Loucy (cell line): ENCODE results near the gene NPAS1.

Source experiments
- H2AFZ ChIP-seq: fragments of 200-600 bp; sonication (generic); 2 replicates; pipeline ENCODE4 v1.6.0; 2016; ENCODE audit warnings: antibody characterized with exemption, mild to moderate bottlenecking, low read length, moderate library complexity
- H3F3A ChIP-seq: fragments of 200-600 bp; 2 replicates; pipeline ENCODE4 v1.6.0; 2016; ENCODE audit warnings: antibody characterized with exemption, low read depth, mild to moderate bottlenecking
- H3K27me3 ChIP-seq: fragments of 200-600 bp; sonication (generic); 2 replicates; pipeline ENCODE4 v1.6.1; 2014; ENCODE audit warnings: low read length, mild to moderate bottlenecking; ENCODE audit not compliant: insufficient read depth, poor library complexity, severe bottlenecking
- H3K36me3 ChIP-seq: fragments of 200-600 bp; sonication (generic); 2 replicates; pipeline ENCODE4 v1.6.1; 2016; ENCODE audit warnings: low read length; ENCODE audit not compliant: insufficient read depth
- H3K4me1 ChIP-seq: fragments of 200-600 bp; sonication (generic); 2 replicates; pipeline ENCODE4 v1.5.1; 2014; ENCODE audit warnings: low read length, mild to moderate bottlenecking; ENCODE audit not compliant: insufficient read depth, poor library complexity, severe bottlenecking
- H3K4me2 ChIP-seq: fragments of 200-600 bp; sonication (generic); 2 replicates; pipeline ENCODE4 v1.6.0; 2014; ENCODE audit warnings: antibody characterized with exemption, low read length, low read depth, mild to moderate bottlenecking; ENCODE audit not compliant: poor library complexity, severe bottlenecking
- H3K4me3 ChIP-seq: fragments of 200-600 bp; sonication (generic); 2 replicates; pipeline ENCODE4 v1.5.1; 2014; ENCODE audit warnings: low read length, mild to moderate bottlenecking, mixed read lengths; ENCODE audit not compliant: poor library complexity, severe bottlenecking
- H3K79me2 ChIP-seq: fragments of 200-600 bp; sonication (generic); 2 replicates; pipeline ENCODE4 v1.6.1; 2014; ENCODE audit warnings: low read length; ENCODE audit not compliant: insufficient read depth
- H3K9ac ChIP-seq: fragments of 200-600 bp; sonication (generic); 2 replicates; pipeline ENCODE4 v1.6.0; 2014; ENCODE audit warnings: mild to moderate bottlenecking, low read depth, low read length, moderate library complexity; ENCODE audit not compliant: poor library complexity, severe bottlenecking
- H3K9me2 ChIP-seq: fragments of 200-600 bp; sonication (generic); replicated peaks from 2 replicates; pipeline ENCODE4 v1.6.1; 2016; ENCODE audit warnings: low read depth, low read length, mixed read lengths
- H3K9me3 ChIP-seq: fragments of 200-600 bp; sonication (generic); 2 replicates; pipeline ENCODE4 v1.6.1; 2014; ENCODE audit warnings: mild to moderate bottlenecking, antibody characterized with exemption, low read length, low read depth; ENCODE audit not compliant: insufficient read depth
- H4K20me1 ChIP-seq: fragments of 200-600 bp; sonication (generic); 2 replicates; pipeline ENCODE4 v1.6.0; 2014; ENCODE audit warnings: antibody characterized with exemption, low read length, mild to moderate bottlenecking; ENCODE audit not compliant: insufficient read depth, poor library complexity, severe bottlenecking
- EZH2phosphoT487 ChIP-seq: fragments of 200-600 bp; IDR thresholded peaks from 2 replicates; pipeline ENCODE4 v1.6.1; 2018; ENCODE audit warnings: antibody characterized with exemption, mild to moderate bottlenecking, moderate library complexity, borderline replicate concordance
- TF ChIP-seq, protein P1 (sequence below): fragments of 200-600 bp; sonication (generic); conservative IDR thresholded peaks from 2 replicates; pipeline ENCODE4 v1.5.1; 2014; ENCODE audit warnings: mild to moderate bottlenecking, antibody characterized with exemption, low read length

The NPAS1 gene

DNA sequence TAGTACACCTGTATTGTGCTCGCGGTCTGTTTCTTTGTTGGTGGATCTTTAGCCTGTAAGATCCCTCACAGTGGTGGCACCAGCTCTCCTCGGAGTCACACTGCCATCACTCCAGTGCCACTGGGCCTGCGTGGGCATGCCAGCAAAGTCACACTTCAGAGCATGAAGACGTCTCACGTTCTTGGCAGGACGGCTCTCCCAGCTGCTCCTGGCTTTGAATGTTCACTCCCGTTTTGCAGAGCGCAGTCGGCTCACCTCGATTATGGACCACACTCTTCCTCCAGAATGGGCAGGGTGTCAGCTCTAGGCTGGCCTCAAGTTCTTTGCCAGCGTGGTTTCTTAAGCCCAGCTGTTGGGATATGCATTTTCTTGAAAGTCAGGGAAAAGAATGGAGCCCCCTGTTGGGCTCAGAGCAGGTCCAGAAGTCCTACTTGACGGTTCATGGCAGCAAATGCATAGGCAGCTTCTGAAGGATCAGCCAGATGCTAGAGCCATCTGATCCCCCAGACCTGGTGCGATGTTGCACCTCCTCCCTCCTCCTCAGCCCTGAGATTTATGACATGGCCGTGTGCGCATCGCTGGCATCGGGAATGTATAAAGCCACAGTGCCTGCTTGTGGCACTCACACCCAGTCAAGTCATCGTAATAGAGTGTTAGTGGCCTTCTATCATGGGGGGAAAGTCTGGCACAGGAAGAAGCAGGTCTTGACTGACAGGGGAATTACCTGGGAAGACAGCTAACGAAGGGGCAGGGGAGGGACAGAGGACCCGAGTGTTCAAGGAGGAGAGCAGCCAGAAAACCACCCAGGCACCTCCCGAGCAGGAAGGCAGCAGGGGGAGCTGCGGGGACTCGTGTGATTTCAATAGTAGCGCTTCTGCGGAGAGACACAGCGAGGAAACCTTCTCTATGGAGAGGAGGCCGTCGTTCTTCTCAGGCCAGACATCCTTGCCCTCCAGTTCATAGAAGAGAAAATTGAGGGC is 40.2 kb upstream of the NPAS1 start:
- H3K9me3 ChIP-seq = no peaks in the 10 kb centered on the region
- TF ChIP-seq EZH2phosphoT487 = no peak
- TF ChIP-seq, protein P1, sequence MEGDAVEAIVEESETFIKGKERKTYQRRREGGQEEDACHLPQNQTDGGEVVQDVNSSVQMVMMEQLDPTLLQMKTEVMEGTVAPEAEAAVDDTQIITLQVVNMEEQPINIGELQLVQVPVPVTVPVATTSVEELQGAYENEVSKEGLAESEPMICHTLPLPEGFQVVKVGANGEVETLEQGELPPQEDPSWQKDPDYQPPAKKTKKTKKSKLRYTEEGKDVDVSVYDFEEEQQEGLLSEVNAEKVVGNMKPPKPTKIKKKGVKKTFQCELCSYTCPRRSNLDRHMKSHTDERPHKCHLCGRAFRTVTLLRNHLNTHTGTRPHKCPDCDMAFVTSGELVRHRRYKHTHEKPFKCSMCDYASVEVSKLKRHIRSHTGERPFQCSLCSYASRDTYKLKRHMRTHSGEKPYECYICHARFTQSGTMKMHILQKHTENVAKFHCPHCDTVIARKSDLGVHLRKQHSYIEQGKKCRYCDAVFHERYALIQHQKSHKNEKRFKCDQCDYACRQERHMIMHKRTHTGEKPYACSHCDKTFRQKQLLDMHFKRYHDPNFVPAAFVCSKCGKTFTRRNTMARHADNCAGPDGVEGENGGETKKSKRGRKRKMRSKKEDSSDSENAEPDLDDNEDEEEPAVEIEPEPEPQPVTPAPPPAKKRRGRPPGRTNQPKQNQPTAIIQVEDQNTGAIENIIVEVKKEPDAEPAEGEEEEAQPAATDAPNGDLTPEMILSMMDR = no peak

DNA sequence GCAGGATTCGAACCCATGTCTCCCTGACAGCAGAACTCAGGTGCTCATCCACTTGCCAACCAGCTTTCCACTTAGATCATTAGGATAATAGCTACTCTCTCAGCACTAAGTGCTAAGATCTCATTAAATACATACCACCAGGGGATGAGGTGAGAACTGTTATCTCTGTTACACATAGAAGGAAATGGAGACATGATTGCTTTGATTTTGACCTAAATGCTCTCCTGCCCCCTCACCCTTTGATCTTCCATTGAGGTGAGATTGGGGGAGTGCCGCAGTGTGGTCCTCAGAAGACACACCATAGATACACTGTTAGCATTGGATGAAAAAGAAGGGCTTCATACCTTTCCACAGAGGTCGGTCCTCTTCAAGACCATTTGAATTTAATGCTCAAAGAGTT is 38.9 kb upstream of the NPAS1 start:
- Histone ChIP-seq H3K4me2 (no peak overlapping the region), H2AFZ (no peak overlapping the region), H3K9ac (no peak overlapping the region), H3K4me1 (peaks cover 9% of the 10 kb centered on the region), H3K36me3 (peaks cover 4% of the 10 kb centered on the region; the same call in 1 of the 2 replicates), H3K9me2 (no peaks in the 10 kb centered on the region), H3K79me2 (peaks cover 39% of the 10 kb centered on the region; the same call in 1 of the 2 replicates), H3K4me3 (no peak overlapping the region), H3F3A (no peaks in the 10 kb centered on the region), H3K9me3 (no peaks in the 10 kb centered on the region), H4K20me1 (peaks cover 12% of the 10 kb centered on the region), H3K27me3 (no peaks in the 10 kb centered on the region)
- TF ChIP-seq, protein P1 = no peak
- TF ChIP-seq EZH2phosphoT487 = no peak

More for the DNA sequence above, 40.2 kb upstream of the NPAS1 start:
- Histone ChIP-seq H3K4me1 (peaks cover 9% of the 10 kb centered on the region), H3F3A (no peaks in the 10 kb centered on the region), H3K4me3 (no peak overlapping the region), H3K9ac (no peak overlapping the region), H3K79me2 (peaks cover 31% of the 10 kb centered on the region; the same call in 1 of the 2 replicates), H4K20me1 (peaks cover 12% of the 10 kb centered on the region), H3K4me2 (no peak overlapping the region), H3K9me2 (no peaks in the 10 kb centered on the region), H2AFZ (no peak overlapping the region), H3K36me3 (peaks cover 6% of the 10 kb centered on the region; the same call in 1 of the 2 replicates), H3K27me3 (no peaks in the 10 kb centered on the region)

- no peaks in the 10 kb centered on the region for H3F3A ChIP-seq
- H3K9me3 ChIP-seq = no peaks in the 10 kb centered on the region
- H3K79me2 ChIP-seq = peaks cover 39% of the 10 kb centered on the region; the same call in 1 of the 2 replicates
- no peak overlapping the region for H3K9ac ChIP-seq
- no peaks in the 10 kb centered on the region for H3K9me2 ChIP-seq
- no peak overlapping the region for H3K4me3 ChIP-seq
- peaks cover 9% of the 10 kb centered on the region for H3K4me1 ChIP-seq
- H4K20me1 ChIP-seq = peaks cover 12% of the 10 kb centered on the region
- TF ChIP-seq EZH2phosphoT487 = no peak
- TF ChIP-seq, protein P1 = no peak
- no peaks in the 10 kb centered on the region for H3K27me3 ChIP-seq
- H2AFZ ChIP-seq = no peak overlapping the region
- H3K36me3 ChIP-seq = peaks cover 4% of the 10 kb centered on the region; the same call in 1 of the 2 replicates
- H3K4me2 ChIP-seq = no peak overlapping the region
Observed at GRCh38 chr19:46981286-46981945, 38.2 kb upstream of the NPAS1 start.
